ENCODE measurements around the gene GRAMD2A.

GRAMD2A gene

DNA sequence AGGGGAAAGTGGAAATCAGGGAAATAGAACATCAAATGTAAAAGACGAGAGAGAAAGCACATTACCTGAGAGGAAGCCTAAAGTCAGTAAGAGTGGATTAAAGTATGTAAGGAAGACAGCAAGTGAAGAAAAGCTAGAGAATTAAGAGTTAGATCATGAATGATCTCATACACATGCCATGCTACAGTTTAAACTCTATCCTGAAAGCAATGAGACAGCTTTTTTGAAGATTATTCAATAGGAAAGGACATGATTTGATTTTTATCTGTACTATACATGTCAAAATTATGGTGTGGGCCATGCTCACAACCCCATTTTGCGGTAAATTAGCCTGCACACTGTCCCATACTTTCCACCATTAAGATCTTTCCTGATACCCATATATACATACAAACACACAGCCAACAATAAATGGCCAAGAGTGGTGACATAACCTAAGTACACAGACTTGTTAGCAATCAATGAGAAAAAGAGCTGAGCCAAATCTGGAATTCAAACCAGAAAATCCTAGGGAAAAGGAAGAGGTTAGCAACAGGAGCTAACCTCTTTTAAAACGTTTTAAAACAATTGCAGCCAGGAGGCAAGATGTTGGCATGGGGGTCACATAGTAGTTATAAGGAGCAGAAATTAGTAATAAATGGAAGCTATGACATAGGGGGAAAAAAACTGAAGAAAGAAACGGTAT, 84.1 kb downstream of the GRAMD2A start:
- Histone ChIP-seq H3K4me3 (ENCODE audit: low read depth in 1 of 2, low read length in 1 of 2) (no peak overlapping the region), H3K27ac (no peak overlapping the region), H3K4me1 (ENCODE audit: control insufficient read depth in 1 of 2, insufficient read depth in 1 of 2, low read depth in 1 of 2, low read length in 1 of 2) (peaks cover 8 to 13% of the 10 kb centered on the region in 2 experiments), H3K9me3 (no peaks in the 10 kb centered on the region), H3K27me3 (peaks cover 13% of the 10 kb centered on the region), H3K36me3 (no peaks in the 10 kb centered on the region)
- TF ChIP-seq, protein P1, sequence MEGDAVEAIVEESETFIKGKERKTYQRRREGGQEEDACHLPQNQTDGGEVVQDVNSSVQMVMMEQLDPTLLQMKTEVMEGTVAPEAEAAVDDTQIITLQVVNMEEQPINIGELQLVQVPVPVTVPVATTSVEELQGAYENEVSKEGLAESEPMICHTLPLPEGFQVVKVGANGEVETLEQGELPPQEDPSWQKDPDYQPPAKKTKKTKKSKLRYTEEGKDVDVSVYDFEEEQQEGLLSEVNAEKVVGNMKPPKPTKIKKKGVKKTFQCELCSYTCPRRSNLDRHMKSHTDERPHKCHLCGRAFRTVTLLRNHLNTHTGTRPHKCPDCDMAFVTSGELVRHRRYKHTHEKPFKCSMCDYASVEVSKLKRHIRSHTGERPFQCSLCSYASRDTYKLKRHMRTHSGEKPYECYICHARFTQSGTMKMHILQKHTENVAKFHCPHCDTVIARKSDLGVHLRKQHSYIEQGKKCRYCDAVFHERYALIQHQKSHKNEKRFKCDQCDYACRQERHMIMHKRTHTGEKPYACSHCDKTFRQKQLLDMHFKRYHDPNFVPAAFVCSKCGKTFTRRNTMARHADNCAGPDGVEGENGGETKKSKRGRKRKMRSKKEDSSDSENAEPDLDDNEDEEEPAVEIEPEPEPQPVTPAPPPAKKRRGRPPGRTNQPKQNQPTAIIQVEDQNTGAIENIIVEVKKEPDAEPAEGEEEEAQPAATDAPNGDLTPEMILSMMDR (IDR thresholded peaks at IDR 0.05): no peak

DNA sequence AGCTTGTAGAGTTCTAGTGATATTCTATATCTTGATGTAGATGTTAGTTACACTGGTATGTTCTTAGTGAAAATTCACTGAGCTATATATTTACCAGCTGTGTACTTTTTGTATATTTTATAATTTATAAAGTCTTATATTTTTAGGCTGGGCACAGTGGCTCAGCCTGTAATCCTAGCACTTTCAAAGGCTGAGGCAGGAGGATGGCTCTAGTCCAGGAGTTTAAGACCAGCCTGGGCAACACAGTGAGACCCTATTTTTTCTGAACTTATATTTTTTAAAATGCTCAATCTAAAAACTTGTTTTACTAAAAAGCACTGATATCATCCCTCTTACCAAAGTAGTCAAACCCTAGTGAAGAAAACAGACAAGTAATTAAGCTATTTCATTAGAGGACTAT, 84.8 kb downstream of the GRAMD2A start:
- Histone ChIP-seq H3K36me3 (no peaks in the 10 kb centered on the region), H3K4me3 (ENCODE audit: low read depth in 1 of 2, low read length in 1 of 2) (no peak overlapping the region), H3K27me3 (peaks cover 13% of the 10 kb centered on the region), H3K27ac (no peak overlapping the region), H3K9me3 (no peaks in the 10 kb centered on the region), H3K4me1 (ENCODE audit: control insufficient read depth in 1 of 2, insufficient read depth in 1 of 2, low read depth in 1 of 2, low read length in 1 of 2) (peaks cover 8 to 10% of the 10 kb centered on the region in 2 experiments)
- TF ChIP-seq, protein P1 (IDR thresholded peaks at IDR 0.05): no peak

DNA sequence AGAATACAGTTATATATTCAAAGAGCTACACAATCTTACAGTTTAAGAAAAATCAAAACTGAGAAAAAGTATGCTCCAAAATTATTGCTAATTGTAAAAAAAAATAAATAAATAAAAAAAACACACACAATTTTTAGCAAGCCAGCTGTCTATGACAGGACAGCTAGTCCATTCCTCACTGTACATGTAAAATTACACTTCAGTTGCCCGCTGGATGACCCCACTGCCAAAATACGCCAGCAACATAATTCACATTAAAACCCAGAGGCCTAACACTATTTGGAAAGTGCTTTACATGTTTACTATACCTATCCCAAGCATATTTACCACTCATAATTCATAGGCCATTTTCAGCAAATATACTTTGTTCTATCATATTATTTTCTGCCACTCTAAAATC, 85.5 kb downstream of the GRAMD2A start:
- H3K36me3 ChIP-seq: no peaks in the 10 kb centered on the region
- peaks cover 9% of the 10 kb centered on the region for H3K27me3 ChIP-seq
- H3K4me1 ChIP-seq (ENCODE audit: control insufficient read depth in 1 of 2, insufficient read depth in 1 of 2, low read depth in 1 of 2, low read length in 1 of 2): peaks cover 5% of the 10 kb centered on the region in 2 experiments
- H3K27ac ChIP-seq: no peak overlapping the region
- no peaks in the 10 kb centered on the region for H3K9me3 ChIP-seq
- H3K4me3 ChIP-seq (ENCODE audit: low read depth in 1 of 2, low read length in 1 of 2): no peak overlapping the region
- TF ChIP-seq, protein P1 (IDR thresholded peaks at IDR 0.05): no peak

DNA sequence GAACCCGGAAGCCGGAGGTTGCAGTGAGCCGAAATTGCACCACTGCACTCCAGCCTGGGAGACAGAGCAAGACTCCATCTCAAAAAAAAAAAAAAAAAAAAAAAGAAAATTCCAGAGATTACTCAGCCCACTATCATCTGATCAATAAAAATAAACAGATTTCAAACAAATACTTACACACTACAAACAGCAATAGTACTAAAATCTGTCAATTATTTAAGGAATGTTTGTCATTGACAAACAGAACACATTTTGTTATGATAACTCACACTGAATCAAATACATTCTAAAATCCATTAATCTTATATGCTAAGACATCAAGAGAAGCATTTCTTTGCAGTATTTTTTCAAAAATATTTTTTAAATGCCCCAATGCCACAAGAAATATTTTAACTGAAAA, 87.2 kb downstream of the GRAMD2A start:
- TF ChIP-seq, protein P1 (IDR thresholded peaks at IDR 0.05): no peak
- Histone ChIP-seq H3K27ac (no peak overlapping the region), H3K4me3 (ENCODE audit: low read depth in 1 of 2, low read length in 1 of 2) (no peak overlapping the region), H3K9me3 (no peaks in the 10 kb centered on the region), H3K27me3 (no peaks in the 10 kb centered on the region), H3K36me3 (no peaks in the 10 kb centered on the region), H3K4me1 (ENCODE audit: control insufficient read depth in 1 of 2, insufficient read depth in 1 of 2, low read depth in 1 of 2, low read length in 1 of 2) (no peaks in the 10 kb centered on the region)

Data from neutrophil (primary cell).